COLO829 (cell line): Measurements from ENCODE around the gene CALML6.
"Not testable (repeated sequence)": the region's sequence is repeated elsewhere in the genome, so short reads cannot be mapped to it uniquely, and the experiment has no call there.

Experiments
- DNase-seq: peaks from one replicate; pipeline ENCODE4 v3.0.0; 2012; ENCODE audit warnings: low spot score

The CALML6 gene

GRCh38 chr1:1925437-1926345 is 10.6 kb downstream of the CALML6 start:
- no peak for DNase-seq

GRCh38 chr1:1926346-1926811 is 11.3 kb downstream of the CALML6 start:
- no peak for DNase-seq

- DNase-seq: no peak
Measured at GRCh38 chr1:1926886-1927660, 12.0 kb downstream of the CALML6 start.

- DNase-seq: no peak
Measured at GRCh38 chr1:1927751-1928150, 12.7 kb downstream of the CALML6 start.

GRCh38 chr1:1928231-1929101 is 13.4 kb downstream of the CALML6 start:
- DNase-seq: no peak

GRCh38 chr1:1929102-1929638 is 14.1 kb downstream of the CALML6 start:
- no peak for DNase-seq

GRCh38 chr1:1929639-1930545 is 14.8 kb downstream of the CALML6 start:
- no peak for DNase-seq

GRCh38 chr1:1934848-1935247 is 19.8 kb downstream of the CALML6 start:
- DNase-seq: not testable (repeated sequence)

GRCh38 chr1:1937061-1937460 is 22.0 kb downstream of the CALML6 start:
- DNase-seq: no peak

- no peak for DNase-seq
Measured at GRCh38 chr1:1937549-1938275, 22.7 kb downstream of the CALML6 start.

GRCh38 chr1:1938276-1938573 is 23.2 kb downstream of the CALML6 start:
- no peak for DNase-seq

- DNase-seq: no peak
Measured at GRCh38 chr1:1938613-1939295, 23.7 kb downstream of the CALML6 start.

- DNase-seq: no peak
Measured at GRCh38 chr1:1939296-1940122, 24.4 kb downstream of the CALML6 start.

- no peak for DNase-seq
Measured at GRCh38 chr1:1940123-1940425, 25.0 kb downstream of the CALML6 start.

GRCh38 chr1:1941211-1941841 is 26.3 kb downstream of the CALML6 start:
- DNase-seq: no peak

- no peak for DNase-seq
Measured at GRCh38 chr1:1941868-1942752, 27.1 kb downstream of the CALML6 start.
